ENCODE data around the gene BCL2L15. TPM values are rescaled to one million over a fixed set of nuclear protein-coding genes. Genes with fewer than 3 reads are reported as not detected.

BCL2L15 gene
- polyA plus RNA-seq, 1 donor (not counting 4 experiments of a cell fraction or from before 2014, with no cell fraction given), result 0.08 TPM

DNA sequence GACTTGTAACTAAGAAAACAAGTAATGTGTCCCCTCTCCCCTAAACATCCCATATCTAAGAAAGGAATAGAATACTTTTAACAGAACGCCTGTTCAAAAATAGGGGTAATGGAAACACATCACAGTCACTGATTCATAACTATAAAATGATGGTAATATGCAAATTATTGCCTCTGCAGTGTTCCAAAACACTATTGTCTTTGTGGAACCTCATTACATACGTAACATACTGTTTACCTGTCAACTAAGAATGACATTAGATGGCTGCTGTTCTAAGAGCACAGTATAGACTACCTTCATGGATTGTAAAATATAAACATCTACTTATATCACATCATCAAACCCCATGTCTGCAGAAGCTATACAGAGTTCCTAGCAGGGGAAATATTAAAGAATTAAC is 3.4 kb upstream of the BCL2L15 start:
- H3K27ac ChIP-seq (ENCODE audit: control insufficient read depth, insufficient read depth, low read length), result no peak overlapping the region
- no peak overlapping the region for H3K4me3 ChIP-seq (ENCODE audit: control insufficient read depth in 2 of 3, extremely low read depth in 1 of 3, insufficient read depth in 2 of 3, low read depth in 1 of 3, low read length in 3 of 3)
- no peaks in the 10 kb centered on the region for H3K79me2 ChIP-seq (ENCODE audit: control insufficient read depth, insufficient read depth, low read length)
- no peak overlapping the region for H2AFZ ChIP-seq (ENCODE audit: control insufficient read depth, low read length)
- peaks cover 0 to 4% of the 10 kb centered on the region in 2 experiments for H3K36me3 ChIP-seq (ENCODE audit: control insufficient read depth in 2 of 2, extremely low read depth in 1 of 2, insufficient read depth in 2 of 2, low read length in 2 of 2)
- no peak overlapping the region for H3K9ac ChIP-seq (ENCODE audit: control insufficient read depth, extremely low read depth, insufficient read depth, low read length)
- dilution Hi-C loops (cut with MboI; ENCODE audit: extremely low pct_ligation_motif_present, low sequenced_read_pairs), result no loop called here
- no peaks in the 10 kb centered on the region for H3K9me1 ChIP-seq (ENCODE audit: control insufficient read depth, extremely low read depth, insufficient read depth, low read length)
- H3K4me1 ChIP-seq (ENCODE audit: control insufficient read depth, extremely low read depth, insufficient read depth, low read length), result peaks cover 11% of the 10 kb centered on the region
- no peaks in the 10 kb centered on the region for H3K9me3 ChIP-seq (ENCODE audit: control insufficient read depth, low read depth, low read length)
- no peaks in the 10 kb centered on the region for H4K20me1 ChIP-seq (ENCODE audit: control insufficient read depth, extremely low read depth, insufficient read depth, low read length)
- DNase-seq (ENCODE audit: low read depth, low spot score) (no peak), FAIRE-seq (no peak)
- H3K4me2 ChIP-seq (ENCODE audit: control insufficient read depth, extremely low read depth, insufficient read depth, low read depth, low read length), result no peak overlapping the region
- TF ChIP-seq, protein P1, sequence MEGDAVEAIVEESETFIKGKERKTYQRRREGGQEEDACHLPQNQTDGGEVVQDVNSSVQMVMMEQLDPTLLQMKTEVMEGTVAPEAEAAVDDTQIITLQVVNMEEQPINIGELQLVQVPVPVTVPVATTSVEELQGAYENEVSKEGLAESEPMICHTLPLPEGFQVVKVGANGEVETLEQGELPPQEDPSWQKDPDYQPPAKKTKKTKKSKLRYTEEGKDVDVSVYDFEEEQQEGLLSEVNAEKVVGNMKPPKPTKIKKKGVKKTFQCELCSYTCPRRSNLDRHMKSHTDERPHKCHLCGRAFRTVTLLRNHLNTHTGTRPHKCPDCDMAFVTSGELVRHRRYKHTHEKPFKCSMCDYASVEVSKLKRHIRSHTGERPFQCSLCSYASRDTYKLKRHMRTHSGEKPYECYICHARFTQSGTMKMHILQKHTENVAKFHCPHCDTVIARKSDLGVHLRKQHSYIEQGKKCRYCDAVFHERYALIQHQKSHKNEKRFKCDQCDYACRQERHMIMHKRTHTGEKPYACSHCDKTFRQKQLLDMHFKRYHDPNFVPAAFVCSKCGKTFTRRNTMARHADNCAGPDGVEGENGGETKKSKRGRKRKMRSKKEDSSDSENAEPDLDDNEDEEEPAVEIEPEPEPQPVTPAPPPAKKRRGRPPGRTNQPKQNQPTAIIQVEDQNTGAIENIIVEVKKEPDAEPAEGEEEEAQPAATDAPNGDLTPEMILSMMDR (optimal IDR thresholded peaks at IDR 0.05 in 1 of 3, IDR thresholded peaks at IDR 0.05 in 1 of 3, conservative IDR thresholded peaks at IDR 0.05 in 1 of 3; ENCODE audit: extremely low read depth in 1 of 3, insufficient read depth in 2 of 3, low read length in 3 of 3), result no peak
- TF ChIP-seq EZH2 (IDR thresholded peaks at IDR 0.05; ENCODE audit: low read length), result no peak
- H3K27me3 ChIP-seq (ENCODE audit: control insufficient read depth, extremely low read depth, insufficient read depth, low read length), result no peaks in the 10 kb centered on the region

DNA sequence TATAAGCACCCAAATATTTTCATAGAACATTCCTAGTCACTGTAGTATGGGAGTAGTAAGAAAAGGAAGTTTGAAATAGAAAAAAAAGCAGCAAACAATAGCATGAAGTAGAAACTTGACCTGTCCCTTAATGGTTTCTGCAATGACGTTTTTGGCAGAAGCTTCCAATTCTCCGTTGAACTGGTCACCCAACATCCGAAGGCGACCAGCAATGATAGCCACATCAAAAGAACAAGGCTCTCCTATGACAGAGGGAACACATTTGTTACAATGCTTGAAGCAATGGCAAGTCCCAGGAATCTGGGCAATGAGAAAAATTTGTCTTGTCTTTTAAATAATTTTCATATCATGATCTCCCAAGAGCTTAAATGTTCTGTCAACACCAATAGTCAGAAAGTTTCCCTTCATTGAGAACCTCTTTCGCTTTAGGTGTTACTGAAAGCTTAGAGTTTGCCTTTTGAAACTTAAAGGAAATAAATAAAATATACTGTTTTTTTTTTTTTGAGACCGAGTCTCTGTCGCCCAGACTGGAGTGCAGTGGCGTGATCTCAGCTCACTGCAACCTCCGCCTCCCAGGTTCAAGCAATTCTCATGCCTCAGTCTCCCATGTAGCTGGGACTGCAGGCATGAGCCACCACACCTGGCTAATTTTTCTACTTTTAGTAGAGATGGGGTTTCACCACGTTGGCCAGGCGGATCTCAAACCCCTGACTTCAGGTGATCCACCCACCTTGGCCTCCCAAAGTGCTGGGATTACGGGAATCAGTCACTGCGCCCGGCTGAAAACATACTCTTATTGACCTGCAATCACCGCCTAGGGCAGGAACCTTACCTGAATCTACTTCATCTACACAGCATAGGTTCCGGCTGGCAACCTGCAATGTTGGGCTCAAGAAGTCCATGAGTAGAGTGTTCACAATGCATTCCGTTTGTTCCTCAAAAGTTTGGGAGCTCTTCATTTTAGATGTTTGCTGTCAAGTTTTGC is 672 bp downstream of the BCL2L15 start:
- H3K27me3 ChIP-seq (ENCODE audit: control insufficient read depth, extremely low read depth, insufficient read depth, low read length), result no peaks in the 10 kb centered on the region
- H3K9me3 ChIP-seq (ENCODE audit: control insufficient read depth, low read depth, low read length), result no peaks in the 10 kb centered on the region
- H2AFZ ChIP-seq (ENCODE audit: control insufficient read depth, low read length), result peak overlapping the region; percentile 0
- H3K4me3 ChIP-seq (ENCODE audit: control insufficient read depth in 2 of 3, extremely low read depth in 1 of 3, insufficient read depth in 2 of 3, low read depth in 1 of 3, low read length in 3 of 3), result no peak overlapping the region
- H3K4me1 ChIP-seq (ENCODE audit: control insufficient read depth, extremely low read depth, insufficient read depth, low read length), result peaks cover 15% of the 10 kb centered on the region
- no peaks in the 10 kb centered on the region for H3K36me3 ChIP-seq (ENCODE audit: control insufficient read depth in 2 of 2, extremely low read depth in 1 of 2, insufficient read depth in 2 of 2, low read length in 2 of 2)
- no peak overlapping the region for H3K9ac ChIP-seq (ENCODE audit: control insufficient read depth, extremely low read depth, insufficient read depth, low read length)
- peak overlapping the region; percentile 2 for H3K4me2 ChIP-seq (ENCODE audit: control insufficient read depth, extremely low read depth, insufficient read depth, low read depth, low read length)
- no peaks in the 10 kb centered on the region for H3K79me2 ChIP-seq (ENCODE audit: control insufficient read depth, insufficient read depth, low read length)
- dilution Hi-C loops (cut with MboI; ENCODE audit: extremely low pct_ligation_motif_present, low sequenced_read_pairs), result no loop called here
- TF ChIP-seq, protein P1 (optimal IDR thresholded peaks at IDR 0.05 in 1 of 3, IDR thresholded peaks at IDR 0.05 in 1 of 3, conservative IDR thresholded peaks at IDR 0.05 in 1 of 3; ENCODE audit: extremely low read depth in 1 of 3, insufficient read depth in 2 of 3, low read length in 3 of 3), result no peak
- TF ChIP-seq EZH2 (IDR thresholded peaks at IDR 0.05; ENCODE audit: low read length), result no peak
- no peaks in the 10 kb centered on the region for H3K9me1 ChIP-seq (ENCODE audit: control insufficient read depth, extremely low read depth, insufficient read depth, low read length)
- H3K27ac ChIP-seq (ENCODE audit: control insufficient read depth, insufficient read depth, low read length), result no peak overlapping the region
- DNase-seq (ENCODE audit: low read depth, low spot score) (no peak), FAIRE-seq (no peak)
- no peaks in the 10 kb centered on the region for H4K20me1 ChIP-seq (ENCODE audit: control insufficient read depth, extremely low read depth, insufficient read depth, low read length)
